HG02571 (cell line): ENCODE data around the gene SNORC.

Source experiments
- ATAC-seq: cut with Tn5 transposase; IDR thresholded peaks from one replicate; pipeline ENCODE4 v1.9.1; 2021; ENCODE audit warnings: mild to moderate bottlenecking, moderate library complexity; ENCODE audit not compliant: unreplicated experiment

Gene SNORC

DNA sequence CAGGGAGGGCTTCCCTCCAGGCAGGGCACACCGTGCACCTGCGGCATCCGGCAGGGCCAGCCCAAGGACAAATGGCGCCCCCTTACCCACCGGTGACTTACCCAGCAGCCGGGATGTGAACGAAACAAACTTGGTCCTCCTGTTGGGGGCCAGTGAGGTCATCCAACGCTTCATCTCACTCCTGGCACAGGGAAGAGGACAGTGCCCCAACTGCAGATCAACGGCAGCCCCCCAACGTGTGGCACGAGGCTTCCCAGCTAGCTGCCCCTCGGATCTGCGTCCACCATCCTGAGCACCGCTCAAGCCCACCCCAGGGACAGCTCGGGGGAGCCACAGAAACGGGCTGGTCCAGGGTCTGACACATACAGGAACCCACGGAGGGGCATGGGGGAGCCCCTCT lies 12.0 kb downstream of the SNORC start:
- no peak for ATAC-seq

- no peak for ATAC-seq
Observed at GRCh38 chr2:232882505-232883115, 12.5 kb downstream of the SNORC start.

DNA sequence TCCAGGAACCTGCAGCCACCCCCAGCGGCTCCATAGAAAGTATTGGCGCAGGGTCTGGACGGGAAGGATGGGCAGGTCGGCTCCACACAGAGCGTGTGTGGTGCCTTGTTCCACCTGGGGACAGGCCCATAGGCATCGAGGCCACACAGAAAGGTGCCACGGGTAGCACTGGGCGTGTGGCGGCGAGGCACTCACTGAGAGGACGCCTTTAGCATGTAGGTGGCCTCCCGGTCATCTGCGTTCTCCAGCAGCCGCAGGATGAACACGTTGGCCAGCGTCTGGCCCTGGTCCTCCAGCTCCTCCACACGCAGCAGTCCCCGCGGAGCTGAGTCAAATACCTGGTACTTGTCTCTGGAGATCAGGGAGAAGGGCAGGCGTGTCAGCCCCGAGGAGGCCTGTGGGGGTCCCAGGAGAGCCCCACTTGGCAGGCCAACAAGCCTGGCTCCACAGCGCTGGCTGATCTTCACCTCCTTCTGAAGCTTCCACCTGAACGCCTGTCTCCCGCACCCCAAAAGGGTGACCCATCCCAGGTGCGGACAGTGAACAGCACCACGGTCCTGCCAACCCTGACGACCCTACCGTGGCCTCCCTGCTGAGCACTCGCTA lies 13.2 kb downstream of the SNORC start:
- no peak for ATAC-seq

- no peak for ATAC-seq
Observed at GRCh38 chr2:232884001-232884421, 13.9 kb downstream of the SNORC start.

- ATAC-seq: no peak
Observed at GRCh38 chr2:232884549-232885263, 14.6 kb downstream of the SNORC start.

GRCh38 chr2:232885264-232885961 lies 15.3 kb downstream of the SNORC start:
- no peak for ATAC-seq

- no peak for ATAC-seq
Observed at GRCh38 chr2:232886176-232886575, 16.1 kb downstream of the SNORC start.

- no peak for ATAC-seq
Observed at GRCh38 chr2:232886632-232887031, 16.6 kb downstream of the SNORC start.

- no peak for ATAC-seq
Observed at GRCh38 chr2:232887171-232887850, 17.2 kb downstream of the SNORC start.

DNA sequence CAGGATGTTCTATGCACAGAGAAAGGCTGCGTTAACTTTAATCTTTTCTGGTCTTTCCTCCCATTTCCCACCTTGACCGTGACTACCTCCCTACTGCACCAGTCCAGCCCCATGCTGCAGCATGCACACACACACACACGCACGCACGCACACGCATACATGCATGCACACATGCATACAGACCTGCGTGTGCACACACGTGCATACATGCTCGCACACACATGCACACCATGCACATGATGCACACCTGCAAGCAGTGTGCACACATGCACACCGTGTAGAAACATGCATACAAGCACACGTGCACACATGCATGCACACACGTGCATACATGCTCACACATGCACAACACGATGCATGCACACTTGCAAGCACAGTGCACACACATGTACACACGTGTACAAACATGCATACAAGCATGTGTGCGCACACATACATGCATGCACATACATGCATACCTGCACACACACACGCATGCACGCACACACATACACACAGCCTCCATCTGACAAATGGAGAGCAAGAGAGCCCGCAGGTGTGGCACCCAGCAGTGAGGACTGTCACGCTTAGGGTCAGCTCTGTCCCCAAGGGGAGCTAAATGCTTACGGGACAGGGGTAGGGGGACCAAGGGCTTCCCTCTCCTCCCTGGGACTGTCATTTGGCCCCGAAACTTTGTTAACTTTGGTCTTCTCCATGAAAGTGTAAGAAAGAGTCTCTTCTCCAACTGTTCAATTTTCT lies 18.2 kb downstream of the SNORC start:
- ATAC-seq: no peak

- no peak for ATAC-seq
Observed at GRCh38 chr2:232888839-232889529, 18.9 kb downstream of the SNORC start.

DNA sequence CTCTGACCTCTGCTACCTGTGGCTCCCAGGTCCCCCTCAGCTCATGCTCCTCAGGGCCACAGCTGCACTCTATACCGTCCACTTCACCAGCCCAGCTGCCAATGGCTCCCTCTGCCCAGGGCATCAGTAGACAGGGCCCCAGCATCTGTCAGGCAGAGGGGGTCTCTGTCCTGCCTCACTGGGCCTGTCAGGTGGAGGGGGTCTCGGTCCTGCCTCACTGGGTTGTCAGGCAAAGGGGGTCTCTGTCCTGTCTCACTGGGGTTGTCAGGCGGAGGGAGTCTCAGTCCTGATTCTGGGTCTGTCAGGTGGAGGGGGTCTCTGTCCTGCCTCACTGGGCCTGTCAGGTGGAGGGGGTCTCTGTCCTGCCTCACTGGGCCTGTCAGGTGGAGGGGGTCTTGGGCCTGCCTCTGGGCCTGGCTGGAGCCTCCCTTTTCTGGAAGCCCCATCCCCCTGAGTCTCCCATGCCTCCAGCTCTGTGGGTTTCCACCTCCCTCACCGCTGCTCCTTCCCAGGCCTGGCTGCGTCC lies 19.9 kb downstream of the SNORC start:
- ATAC-seq: no peak

- no peak for ATAC-seq
Observed at GRCh38 chr2:232890536-232890895, 20.5 kb downstream of the SNORC start.

GRCh38 chr2:232890896-232891601 lies 21.0 kb downstream of the SNORC start:
- no peak for ATAC-seq

- ATAC-seq: no peak
Observed at GRCh38 chr2:232891621-232892071, 21.6 kb downstream of the SNORC start.

GRCh38 chr2:232892221-232892620 lies 22.2 kb downstream of the SNORC start:
- ATAC-seq: no peak

DNA sequence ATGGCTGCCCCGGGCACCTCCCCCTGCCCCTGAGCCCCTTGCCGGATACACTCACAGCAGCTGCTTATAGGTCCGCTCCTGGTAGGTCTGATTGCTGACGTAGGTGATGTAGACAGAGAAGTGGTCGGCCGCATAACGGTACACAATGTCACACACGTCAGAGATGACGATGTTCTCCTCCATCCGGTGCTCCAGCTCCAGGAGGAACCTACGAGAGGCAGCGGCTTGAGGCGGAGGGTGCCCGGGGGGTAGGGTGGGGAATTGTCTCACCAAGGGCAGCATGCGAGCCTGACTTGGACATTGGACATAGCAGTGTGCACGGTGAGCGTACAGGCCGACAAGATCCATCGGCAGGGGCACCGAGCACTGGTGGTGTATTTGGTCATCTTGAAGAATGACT lies 22.8 kb downstream of the SNORC start:
- ATAC-seq: no peak

DNA sequence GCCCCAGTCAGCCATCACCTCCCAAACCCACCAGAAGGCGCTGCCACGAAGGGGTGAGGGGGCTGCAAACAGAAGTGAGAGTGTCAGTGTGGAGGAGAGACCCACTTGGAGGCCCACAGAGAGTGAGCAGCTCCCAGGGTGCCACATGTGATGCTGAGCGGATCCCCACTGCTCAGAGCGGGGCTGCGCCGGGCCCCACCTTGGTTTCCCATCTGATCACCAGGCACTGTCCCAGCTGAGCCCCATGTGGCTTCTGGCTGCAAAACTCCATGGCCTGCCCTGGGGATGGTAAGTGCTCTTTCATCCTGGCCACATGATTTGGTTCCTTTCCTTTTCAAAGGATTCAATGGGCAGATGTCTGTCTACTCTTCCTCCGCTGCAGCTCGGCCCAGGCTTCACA lies 23.8 kb downstream of the SNORC start:
- no peak for ATAC-seq

GRCh38 chr2:232894251-232894650 lies 24.2 kb downstream of the SNORC start:
- no peak for ATAC-seq
